PFSK-1 (cell line): ENCODE data around the gene STARD7.

Experiments used
- POLR2AphosphoS5 ChIP-seq: IDR thresholded peaks from 2 replicates; pipeline ENCODE4 v1.6.1; 2012; ENCODE audit warnings: low read depth, mild to moderate bottlenecking, control low read depth, low read length, moderate library complexity
- REST ChIP-seq, 2 experiments: IDR thresholded peaks; 2 replicates each; pipeline versions ENCODE4 v1.6.1 to v1.8.0; 2011 to 2012; ENCODE audit warnings: low read depth in 2 of 2, low read length in 2 of 2, control low read depth in 1 of 2, inconsistent platforms in 1 of 2, mild to moderate bottlenecking in 1 of 2, moderate library complexity in 1 of 2; ENCODE audit not compliant: insufficient read depth in 1 of 2
- TAF1 ChIP-seq: IDR thresholded peaks from 2 replicates; pipeline ENCODE4 v1.6.1; 2012; ENCODE audit warnings: low read length, control low read depth, borderline replicate concordance; ENCODE audit not compliant: insufficient read depth

GRCh38 chr2:96254571-96254970 lies 45.9 kb upstream of the STARD7 start:
- TF ChIP-seq POLR2AphosphoS5 = no peak
- TF ChIP-seq REST (IDR thresholded peaks at IDR 0.05; ENCODE audit: insufficient read depth in 1 of 2, low read depth in 2 of 2, low read length in 2 of 2) = no peak
- TF ChIP-seq TAF1 = no peak
